ENCODE data around the gene NIT1. TPM values are rescaled to one million over a fixed set of nuclear protein-coding genes. Genes with fewer than 3 reads are reported as not detected.

NIT1 gene
- total and polyA plus RNA-seq, 9 of the 15 experiments (the other 6 are each of a cell fraction or from before 2014, with no cell fraction given): 18.4 to 76.0 (median 33.7) TPM

DNA sequence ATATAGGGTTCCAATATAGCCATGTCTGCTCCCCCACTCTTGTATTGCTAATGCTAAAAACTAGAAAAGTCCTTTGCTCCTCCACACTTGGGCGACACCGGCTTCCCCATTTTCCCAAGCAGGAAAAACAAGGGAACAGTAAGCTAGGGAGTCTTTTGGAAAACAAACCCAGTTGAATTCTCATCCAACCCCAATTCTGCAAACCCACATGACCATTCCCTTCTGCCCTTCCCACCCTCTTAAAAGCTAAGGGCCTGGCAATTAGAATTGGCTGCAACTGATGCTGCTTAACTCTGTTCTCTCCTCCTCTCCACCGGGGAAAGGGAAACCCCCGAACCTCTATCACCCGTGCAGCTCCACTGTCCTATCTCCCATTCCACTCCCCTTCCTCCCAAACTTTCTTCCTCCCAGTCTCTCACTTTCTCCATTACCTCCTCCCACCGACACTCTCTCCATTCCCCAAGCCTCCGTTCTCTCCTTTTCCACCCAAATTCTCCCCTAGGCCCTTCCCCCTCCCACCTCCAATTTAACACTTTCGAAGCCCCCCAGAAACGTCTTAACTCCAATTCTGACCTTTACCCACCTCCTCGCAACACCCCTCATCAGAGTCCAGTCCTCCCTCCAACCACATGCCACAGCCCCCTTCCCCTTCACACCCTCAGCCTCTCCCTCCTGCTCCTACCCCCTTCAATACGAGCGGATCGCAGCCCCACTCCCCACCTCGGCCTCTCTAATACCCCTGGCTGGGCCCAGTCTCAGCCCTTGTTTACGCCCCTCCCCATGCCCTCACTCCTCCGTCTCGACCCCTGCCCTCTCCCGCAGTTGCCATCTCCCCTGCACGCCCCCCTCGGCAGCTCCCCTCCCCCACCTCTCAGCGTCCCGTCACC lies 13.9 kb downstream of the NIT1 start (continued):
- TF ChIP-seq, protein P1, sequence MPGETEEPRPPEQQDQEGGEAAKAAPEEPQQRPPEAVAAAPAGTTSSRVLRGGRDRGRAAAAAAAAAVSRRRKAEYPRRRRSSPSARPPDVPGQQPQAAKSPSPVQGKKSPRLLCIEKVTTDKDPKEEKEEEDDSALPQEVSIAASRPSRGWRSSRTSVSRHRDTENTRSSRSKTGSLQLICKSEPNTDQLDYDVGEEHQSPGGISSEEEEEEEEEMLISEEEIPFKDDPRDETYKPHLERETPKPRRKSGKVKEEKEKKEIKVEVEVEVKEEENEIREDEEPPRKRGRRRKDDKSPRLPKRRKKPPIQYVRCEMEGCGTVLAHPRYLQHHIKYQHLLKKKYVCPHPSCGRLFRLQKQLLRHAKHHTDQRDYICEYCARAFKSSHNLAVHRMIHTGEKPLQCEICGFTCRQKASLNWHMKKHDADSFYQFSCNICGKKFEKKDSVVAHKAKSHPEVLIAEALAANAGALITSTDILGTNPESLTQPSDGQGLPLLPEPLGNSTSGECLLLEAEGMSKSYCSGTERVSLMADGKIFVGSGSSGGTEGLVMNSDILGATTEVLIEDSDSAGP (CRISPR knock-in tag; IDR thresholded peaks at IDR 0.05): no peak
- TF ChIP-seq BHLHE40 (IDR thresholded peaks at IDR 0.05; ENCODE audit: low read length) (no peak), RBM25 (IDR thresholded peaks at IDR 0.05; ENCODE audit: low read depth, low read length, severe bottlenecking) (no peak), OTX1 (CRISPR knock-in tag; IDR thresholded peaks at IDR 0.05) (peak; percentile 7), ZNF347 (CRISPR knock-in tag; IDR thresholded peaks at IDR 0.05; ENCODE audit: low read depth) (no peak), ZNF699 (CRISPR knock-in tag; IDR thresholded peaks at IDR 0.05; ENCODE audit: insufficient replicate concordance) (no peak), ZNF695 (CRISPR knock-in tag; IDR thresholded peaks at IDR 0.05) (no peak), ZNF197 (CRISPR knock-in tag; IDR thresholded peaks at IDR 0.05; ENCODE audit: low read depth) (no peak), KHSRP (IDR thresholded peaks at IDR 0.05) (no peak)
- TF ChIP-seq, protein P2, sequence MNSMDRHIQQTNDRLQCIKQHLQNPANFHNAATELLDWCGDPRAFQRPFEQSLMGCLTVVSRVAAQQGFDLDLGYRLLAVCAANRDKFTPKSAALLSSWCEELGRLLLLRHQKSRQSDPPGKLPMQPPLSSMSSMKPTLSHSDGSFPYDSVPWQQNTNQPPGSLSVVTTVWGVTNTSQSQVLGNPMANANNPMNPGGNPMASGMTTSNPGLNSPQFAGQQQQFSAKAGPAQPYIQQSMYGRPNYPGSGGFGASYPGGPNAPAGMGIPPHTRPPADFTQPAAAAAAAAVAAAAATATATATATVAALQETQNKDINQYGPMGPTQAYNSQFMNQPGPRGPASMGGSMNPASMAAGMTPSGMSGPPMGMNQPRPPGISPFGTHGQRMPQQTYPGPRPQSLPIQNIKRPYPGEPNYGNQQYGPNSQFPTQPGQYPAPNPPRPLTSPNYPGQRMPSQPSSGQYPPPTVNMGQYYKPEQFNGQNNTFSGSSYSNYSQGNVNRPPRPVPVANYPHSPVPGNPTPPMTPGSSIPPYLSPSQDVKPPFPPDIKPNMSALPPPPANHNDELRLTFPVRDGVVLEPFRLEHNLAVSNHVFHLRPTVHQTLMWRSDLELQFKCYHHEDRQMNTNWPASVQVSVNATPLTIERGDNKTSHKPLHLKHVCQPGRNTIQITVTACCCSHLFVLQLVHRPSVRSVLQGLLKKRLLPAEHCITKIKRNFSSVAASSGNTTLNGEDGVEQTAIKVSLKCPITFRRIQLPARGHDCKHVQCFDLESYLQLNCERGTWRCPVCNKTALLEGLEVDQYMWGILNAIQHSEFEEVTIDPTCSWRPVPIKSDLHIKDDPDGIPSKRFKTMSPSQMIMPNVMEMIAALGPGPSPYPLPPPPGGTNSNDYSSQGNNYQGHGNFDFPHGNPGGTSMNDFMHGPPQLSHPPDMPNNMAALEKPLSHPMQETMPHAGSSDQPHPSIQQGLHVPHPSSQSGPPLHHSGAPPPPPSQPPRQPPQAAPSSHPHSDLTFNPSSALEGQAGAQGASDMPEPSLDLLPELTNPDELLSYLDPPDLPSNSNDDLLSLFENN (IDR thresholded peaks at IDR 0.05; ENCODE audit: low read depth in 2 of 2, low read length in 2 of 2): no peak
- TF ChIP-seq, protein P3, sequence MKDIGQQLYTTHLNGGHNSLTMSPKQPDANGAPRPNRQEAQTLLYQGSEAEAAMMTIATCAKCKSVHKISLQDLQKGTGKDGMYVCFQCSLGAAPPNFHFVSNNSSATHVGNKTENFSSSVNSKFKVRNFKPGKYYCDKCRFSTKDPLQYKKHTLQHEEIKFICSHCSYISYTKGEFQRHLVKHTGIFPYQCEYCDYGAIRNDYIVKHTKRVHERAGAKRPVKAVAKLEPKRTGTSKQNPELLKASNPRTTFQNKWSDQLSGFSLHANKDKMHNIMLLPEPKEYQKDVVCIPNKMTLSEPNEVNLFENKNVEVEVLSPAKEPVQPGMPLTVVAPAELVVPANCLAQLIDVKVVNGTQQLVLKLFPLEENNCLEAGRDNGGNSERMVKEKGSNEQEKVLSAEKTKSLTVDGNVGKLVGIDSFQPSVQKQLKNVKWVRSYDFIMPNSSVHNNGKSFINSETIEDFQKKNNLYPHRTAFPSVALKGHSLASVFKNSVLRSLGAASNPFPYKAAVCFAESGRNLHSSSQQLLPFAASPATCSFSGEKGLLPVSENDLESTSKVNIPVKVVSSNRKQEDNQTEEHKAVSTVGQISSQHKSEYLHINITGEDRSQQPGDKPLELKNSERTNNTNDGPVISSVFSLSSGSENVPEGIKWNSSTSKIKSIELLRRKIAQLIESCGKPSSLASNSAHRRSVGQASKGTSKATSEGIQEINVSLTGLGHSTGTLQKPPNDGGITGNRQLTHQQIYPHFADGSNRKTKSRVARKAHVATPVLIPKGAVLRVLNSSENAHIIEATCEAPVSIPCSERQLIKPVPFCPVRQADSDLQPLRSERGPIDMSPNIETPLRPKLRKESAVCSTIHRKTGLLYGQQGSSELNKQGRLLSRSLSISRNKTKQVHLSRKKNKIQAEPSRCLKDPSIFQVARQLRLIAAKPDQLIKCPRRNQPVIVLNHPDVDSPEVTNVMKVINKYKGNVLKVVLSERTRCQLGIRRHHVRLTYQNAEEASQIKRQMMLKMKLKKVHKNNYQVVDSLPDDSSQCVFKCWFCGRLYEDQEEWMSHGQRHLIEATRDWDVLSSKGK (CRISPR knock-in tag; IDR thresholded peaks at IDR 0.05): no peak
- TF ChIP-seq, protein P4, sequence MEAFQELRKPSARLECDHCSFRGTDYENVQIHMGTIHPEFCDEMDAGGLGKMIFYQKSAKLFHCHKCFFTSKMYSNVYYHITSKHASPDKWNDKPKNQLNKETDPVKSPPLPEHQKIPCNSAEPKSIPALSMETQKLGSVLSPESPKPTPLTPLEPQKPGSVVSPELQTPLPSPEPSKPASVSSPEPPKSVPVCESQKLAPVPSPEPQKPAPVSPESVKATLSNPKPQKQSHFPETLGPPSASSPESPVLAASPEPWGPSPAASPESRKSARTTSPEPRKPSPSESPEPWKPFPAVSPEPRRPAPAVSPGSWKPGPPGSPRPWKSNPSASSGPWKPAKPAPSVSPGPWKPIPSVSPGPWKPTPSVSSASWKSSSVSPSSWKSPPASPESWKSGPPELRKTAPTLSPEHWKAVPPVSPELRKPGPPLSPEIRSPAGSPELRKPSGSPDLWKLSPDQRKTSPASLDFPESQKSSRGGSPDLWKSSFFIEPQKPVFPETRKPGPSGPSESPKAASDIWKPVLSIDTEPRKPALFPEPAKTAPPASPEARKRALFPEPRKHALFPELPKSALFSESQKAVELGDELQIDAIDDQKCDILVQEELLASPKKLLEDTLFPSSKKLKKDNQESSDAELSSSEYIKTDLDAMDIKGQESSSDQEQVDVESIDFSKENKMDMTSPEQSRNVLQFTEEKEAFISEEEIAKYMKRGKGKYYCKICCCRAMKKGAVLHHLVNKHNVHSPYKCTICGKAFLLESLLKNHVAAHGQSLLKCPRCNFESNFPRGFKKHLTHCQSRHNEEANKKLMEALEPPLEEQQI (IDR thresholded peaks at IDR 0.05): no peak
- TF ChIP-seq, protein P5, sequence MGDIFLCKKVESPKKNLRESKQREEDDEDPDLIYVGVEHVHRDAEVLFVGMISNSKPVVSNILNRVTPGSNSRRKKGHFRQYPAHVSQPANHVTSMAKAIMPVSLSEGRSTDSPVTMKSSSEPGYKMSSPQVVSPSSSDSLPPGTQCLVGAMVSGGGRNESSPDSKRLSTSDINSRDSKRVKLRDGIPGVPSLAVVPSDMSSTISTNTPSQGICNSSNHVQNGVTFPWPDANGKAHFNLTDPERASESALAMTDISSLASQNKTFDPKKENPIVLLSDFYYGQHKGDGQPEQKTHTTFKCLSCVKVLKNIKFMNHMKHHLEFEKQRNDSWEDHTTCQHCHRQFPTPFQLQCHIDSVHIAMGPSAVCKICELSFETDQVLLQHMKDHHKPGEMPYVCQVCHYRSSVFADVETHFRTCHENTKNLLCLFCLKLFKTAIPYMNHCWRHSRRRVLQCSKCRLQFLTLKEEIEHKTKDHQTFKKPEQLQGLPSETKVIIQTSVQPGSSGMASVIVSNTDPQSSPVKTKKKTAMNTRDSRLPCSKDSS (IDR thresholded peaks at IDR 0.05; ENCODE audit: low read depth, partially characterized antibody): peak; percentile 59

Measured in K562 (cell line).